Amygdala (tissue), 56 donors: ENCODE results near the gene MMEL1.
A peak's percentile ranks its signal among the peaks of the same experiment; 100 is the strongest.
"Not testable (repeated sequence)": the region's sequence is repeated elsewhere in the genome, so short reads cannot be mapped to it uniquely, and the experiment has no call there.

Source experiments
- DNase-seq, 56 donors: peaks; one replicate each; lab custom pipeline; 2025; lab: John Stamatoyannopoulos, UW

MMEL1 gene

DNA sequence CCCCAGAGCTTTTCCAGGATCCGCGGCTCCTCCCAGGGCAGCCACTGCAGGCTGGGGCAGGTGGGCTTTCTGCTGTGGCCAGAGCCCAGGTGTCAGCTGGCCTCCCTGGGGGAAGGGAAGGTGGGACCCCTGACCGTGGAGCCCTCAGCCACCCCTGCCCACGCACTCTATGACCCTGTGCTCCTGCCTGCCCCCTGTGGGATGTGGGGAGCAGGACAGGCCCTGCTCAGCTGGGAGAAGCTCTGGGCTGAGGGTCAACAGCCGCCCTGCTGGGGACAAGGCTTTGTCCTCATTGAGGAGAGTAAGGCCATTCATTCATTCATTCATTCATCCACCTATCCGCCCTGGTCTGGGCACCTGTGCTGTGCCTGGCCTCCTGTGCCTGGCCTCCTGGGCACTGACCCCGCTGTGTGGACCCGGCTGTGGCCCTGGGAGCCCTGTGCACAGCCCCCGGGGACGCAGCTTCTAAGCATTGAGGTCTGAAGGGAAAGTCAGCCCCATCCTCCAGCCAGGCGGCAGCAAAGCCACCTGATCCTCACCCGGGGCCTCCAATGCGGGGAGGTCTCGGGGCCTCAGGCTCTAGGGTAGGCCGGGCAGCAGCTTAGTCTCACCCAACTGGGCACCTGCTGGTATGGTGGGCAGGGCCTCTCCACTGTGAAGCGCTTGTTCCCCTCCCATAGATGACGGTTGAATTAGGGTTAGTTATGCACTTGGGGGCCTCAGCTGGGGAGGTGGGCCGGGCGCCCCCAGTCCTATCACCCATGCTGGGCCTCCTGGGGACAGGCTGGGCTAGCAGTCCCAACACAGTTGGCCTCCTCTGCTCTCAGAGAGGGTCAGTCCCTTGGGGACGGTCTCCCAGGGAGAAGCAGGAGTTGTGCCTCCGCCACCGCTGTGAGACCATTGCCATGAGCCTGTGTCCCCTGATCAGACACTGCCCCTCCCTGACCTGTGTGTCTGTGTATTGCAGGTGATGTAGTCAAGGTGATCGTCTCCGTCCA is 70.6 kb downstream of the MMEL1 start:
- no peak for DNase-seq

DNA sequence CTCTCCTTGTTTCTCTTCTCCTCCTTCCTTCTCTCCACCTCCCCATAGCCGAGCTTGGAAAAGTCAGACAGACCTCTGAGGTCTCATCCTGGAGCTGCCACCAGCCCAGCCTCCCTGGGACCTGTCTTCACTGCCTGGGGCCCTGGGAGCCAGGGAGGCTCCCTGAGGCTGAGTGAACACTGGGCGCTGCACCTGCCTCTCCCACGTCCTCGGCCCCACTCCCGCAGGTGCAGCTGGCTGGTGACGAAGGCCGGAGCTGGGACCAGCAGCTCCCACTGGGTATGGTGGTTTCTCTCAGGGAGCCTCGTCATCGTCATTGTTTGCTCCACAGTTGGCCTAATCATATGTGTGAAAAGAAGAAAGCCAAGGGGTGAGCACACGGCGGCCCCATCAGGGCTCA is 71.4 kb downstream of the MMEL1 start:
- DNase-seq, result no peak

DNA sequence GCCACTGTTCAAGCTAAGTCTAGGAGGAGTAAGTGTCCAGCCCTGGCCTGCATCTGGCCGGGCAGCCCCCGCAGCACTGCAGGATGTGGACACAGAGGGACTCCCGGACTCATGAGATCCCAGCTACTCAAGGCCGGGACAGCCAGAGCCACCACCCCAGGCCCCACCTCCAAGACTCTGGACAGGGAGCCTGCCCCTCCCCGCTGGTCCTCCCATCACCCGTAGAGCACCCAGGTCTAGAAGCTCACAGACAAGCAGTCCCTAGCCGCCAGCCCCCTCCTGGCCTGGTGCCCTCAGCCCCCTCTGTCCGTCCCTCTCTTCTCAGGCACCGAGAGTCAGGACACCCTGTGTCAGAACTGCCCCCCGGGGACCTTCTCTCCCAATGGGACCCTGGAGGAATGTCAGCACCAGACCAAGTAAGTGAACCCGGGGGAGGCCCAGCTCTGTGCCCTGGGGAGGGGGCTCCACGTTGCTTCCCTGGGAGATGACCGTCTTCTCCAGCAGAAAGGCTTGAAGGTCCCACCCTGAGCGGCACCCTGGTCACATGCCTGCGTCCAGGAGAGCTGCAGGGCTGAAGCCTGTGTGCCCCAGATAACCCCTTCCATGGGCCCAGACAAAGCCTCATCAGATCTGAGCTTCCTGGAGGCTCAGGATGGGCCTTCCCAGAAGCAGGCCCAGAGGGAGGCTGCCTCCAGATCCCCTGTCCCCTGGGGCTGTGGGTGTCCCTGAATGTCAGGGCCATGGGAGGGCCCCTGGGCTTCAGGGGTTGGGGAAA is 72.3 kb downstream of the MMEL1 start:
- DNase-seq, result no peak

GRCh38 chr1:2559509-2560298 is 73.1 kb downstream of the MMEL1 start:
- DNase-seq, result no peak

DNA sequence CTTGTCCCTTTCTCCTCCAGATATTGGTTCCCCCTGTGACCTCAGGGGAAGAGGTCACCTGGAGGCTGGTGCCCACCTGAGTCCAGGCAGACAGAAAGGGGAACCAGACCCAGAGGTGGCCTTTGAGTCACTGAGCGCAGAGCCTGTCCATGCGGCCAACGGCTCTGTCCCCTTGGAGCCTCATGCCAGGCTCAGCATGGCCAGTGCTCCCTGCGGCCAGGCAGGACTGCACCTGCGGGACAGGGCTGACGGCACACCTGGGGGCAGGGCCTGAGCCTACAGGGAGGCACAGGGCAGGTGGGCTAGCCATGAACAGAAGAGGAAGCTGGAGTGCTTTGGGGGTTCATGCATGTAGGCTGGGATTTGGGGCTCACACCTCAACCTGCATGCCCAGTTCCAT is 74.0 kb downstream of the MMEL1 start:
- DNase-seq, result no peak

DNA sequence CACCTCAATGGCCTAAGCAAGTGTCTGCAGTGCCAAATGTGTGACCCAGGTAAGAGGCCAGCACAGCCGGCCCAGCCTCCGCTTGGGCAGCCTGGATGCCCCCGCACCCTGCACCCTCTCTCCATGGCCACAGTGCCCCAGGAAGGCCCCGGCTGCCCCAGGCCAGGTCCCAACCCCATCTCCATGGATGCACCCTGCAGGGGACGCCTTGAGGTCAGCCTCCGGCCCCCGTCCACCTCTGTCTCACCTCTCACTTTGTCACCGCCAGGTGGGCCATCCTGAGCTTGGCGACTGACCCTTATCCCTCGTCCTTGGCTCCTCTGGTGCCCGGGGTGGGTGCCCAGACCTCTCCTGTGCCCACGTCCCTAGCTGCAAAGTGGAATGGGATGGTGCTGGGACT is 74.4 kb downstream of the MMEL1 start:
- DNase-seq, result no peak

- no peak for DNase-seq
Observed at GRCh38 chr1:2557482-2558400, 75.1 kb downstream of the MMEL1 start.

GRCh38 chr1:2556678-2557481 is 75.9 kb downstream of the MMEL1 start:
- DNase-seq, result peak in 1 of 56 donors; percentile 19

DNA sequence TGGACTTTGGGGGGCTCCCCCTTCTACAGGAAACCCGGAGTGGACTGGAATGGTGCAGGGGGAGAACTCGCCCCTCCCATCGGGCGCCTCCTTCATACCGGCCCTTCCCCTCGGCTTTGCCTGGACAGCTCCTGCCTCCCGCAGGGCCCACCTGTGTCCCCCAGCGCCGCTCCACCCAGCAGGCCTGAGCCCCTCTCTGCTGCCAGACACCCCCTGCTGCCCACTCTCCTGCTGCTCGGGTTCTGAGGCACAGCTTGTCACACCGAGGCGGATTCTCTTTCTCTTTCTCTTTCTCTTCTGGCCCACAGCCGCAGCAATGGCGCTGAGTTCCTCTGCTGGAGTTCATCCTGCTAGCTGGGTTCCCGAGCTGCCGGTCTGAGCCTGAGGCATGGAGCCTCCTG is 76.5 kb downstream of the MMEL1 start, which contains the start of gene TNFRSF14:
Gene TNFRSF14 (plus strand): TSS at position 95 of the 401 bp plus-strand sequence. CDS start 294 bp downstream, at position 389.
- DNase-seq, result peak in 18 of 56 donors; percentile 14 to 58 (median 45)

GRCh38 chr1:2555634-2556276 is 77.1 kb downstream of the MMEL1 start:
- peak in 17 of 56 donors; percentile 13 to 65 (median 34) for DNase-seq

DNA sequence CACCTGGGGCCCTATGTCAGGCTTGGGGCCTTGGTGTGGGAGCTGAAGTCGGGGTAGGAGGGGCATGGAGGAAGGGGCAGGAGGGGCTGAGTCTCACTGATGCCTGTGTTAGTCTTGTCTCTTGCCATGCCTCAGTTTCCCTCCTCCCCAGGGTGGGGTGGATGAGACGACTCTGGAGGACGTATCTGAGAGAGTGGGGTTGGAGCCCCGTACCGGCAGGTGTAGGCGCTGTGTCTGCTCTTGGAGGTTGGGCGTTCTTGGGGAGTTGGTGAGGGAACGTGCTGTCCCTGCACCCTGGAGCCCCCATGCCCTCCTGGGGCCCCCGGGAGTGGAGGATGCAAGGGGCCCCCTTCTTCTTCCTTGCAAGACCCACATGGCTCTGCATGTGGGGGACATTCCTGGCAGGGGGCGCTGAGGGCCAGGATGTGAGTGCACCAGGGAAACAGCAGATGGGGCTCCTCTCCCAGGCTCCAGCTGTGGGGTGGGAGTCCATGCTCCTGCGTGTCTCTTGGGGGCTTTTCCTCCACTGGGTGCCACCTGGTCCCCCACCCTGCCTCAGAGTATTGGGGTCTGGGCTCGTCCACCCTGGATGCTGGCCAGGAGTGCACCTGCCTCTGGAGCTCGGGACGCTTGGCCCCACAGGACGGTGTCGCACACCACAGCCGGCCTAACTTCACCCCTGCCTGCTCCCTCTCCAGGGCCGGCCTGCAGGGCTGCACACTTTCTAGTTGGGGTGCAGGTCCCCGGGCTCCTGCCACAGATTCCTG is 78.0 kb downstream of the MMEL1 start:
- DNase-seq, result peak in 5 of 56 donors; percentile 11 to 30 (median 21)

DNA sequence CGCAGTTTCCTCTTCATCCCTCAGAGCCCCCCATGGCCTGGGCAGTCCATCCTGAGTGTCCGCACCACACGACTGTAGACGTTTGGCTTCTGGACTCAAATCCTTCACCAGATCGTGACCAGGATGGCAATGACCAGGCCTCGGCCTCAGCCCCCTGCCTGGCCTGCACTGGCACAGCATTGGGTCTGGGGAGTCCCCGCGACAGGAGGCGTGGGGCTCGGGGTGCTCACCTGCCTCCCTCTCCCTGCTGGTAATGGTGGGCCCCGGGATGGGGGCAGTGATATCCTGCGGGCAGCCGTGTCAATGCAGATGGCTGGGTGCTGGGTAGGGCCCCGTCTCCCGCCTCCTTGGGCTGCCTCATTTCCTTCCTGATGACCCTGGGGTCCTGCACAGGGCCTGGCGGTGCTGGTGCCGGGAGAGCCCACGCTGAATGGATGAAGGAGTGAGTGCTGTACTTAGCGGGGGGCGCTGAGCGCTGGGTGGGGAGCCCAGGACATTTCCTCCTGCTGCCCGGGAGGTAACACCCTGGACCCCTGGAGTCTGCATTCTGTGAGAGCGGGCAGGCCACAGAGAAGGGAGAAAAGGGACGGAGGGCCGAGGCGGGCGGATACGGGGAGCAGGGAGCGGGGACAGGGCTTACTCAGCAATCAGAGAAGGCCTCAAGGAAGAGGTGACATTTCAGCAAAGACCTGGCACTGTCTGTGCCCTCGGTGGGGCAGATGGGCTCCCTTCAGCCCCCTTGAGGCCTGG is 78.8 kb downstream of the MMEL1 start:
- DNase-seq, result no peak

DNA sequence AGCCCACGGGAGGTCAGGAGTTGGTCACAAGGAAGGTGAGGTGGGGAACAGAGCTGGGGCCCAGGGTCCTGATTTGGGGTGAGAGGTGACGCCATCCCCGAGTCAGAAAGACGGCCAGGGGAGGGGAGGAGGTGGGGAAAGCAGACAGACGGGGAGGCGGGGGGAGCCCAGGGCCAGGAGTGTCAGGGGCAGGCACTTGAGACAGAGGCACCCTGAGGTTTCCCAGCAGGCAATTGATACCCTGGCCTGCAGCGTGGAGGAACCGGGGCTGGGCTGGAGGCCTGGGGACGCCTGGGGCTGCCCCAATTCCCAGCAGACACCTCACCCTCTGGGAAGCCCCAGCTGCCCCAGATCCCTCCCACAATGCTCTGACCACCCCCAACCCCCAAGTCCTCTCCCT is 79.7 kb downstream of the MMEL1 start:
- DNase-seq, result not testable (repeated sequence)

- DNase-seq, result no peak
Observed at GRCh38 chr1:2552189-2552588, 80.6 kb downstream of the MMEL1 start.

GRCh38 chr1:2551544-2551943 is 81.3 kb downstream of the MMEL1 start:
- DNase-seq, result not testable (repeated sequence)

GRCh38 chr1:2550309-2550861 is 82.4 kb downstream of the MMEL1 start:
- not testable (repeated sequence) for DNase-seq
